HFFc6 (cell line): ENCODE results near the gene NFKBIB. TPM values are rescaled to one million over a fixed set of nuclear protein-coding genes. Genes with fewer than 3 reads are reported as not detected.

Experiments used
- DNase-seq: peaks from one replicate; pipeline ENCODE4 v3.0.0-alpha.2; 2018
- H3K27ac Mint-ChIP-seq: 2 replicates; pipeline ENCODE4 v1.8.0; 2020; ENCODE audit warnings: mild to moderate bottlenecking, mixed read lengths
- H3K27me3 Mint-ChIP-seq: 2 replicates; pipeline ENCODE4 v1.8.0; 2021; ENCODE audit warnings: mild to moderate bottlenecking, moderate library complexity, mixed read lengths; ENCODE audit not compliant: insufficient read depth
- H3K36me3 Mint-ChIP-seq: 2 replicates; pipeline ENCODE4 v1.8.0; 2021; ENCODE audit warnings: low read depth, mixed read lengths
- H3K4me1 Mint-ChIP-seq: 2 replicates; pipeline ENCODE4 v1.8.0; 2020; ENCODE audit warnings: low read depth, mixed read lengths
- H3K4me3 Mint-ChIP-seq: 2 replicates; pipeline ENCODE4 v1.8.0; 2020; ENCODE audit warnings: mild to moderate bottlenecking, moderate library complexity, mixed read lengths
- H3K9me3 Mint-ChIP-seq: 2 replicates; pipeline ENCODE4 v1.8.0; 2020; ENCODE audit warnings: mild to moderate bottlenecking, mixed read lengths
- total RNA-seq, 6 experiments: library from RNA; stranded (reverse); fragmentation: NEBNext Ultra II Directional; extraction: Animal tissue kit (Norgen Biotek cat#: 25700); gene quantifications; 2 replicates in 1 of 6; 3 replicates in 5 of 6; pipeline ENCODE4 v1.2.3, GENCODE V29; 2021
- TF ChIP-seq, protein P1 (sequence below): fragments of 200-600 bp; sonication (generic); IDR thresholded peaks from 2 replicates; pipeline ENCODE4 v1.5.0; 2021; ENCODE audit warnings: antibody characterized with exemption, mild to moderate bottlenecking

NFKBIB gene
- total RNA-seq, 6 experiments from 2014 or later = 21.8 to 23.4 (median 22.9) TPM

DNA sequence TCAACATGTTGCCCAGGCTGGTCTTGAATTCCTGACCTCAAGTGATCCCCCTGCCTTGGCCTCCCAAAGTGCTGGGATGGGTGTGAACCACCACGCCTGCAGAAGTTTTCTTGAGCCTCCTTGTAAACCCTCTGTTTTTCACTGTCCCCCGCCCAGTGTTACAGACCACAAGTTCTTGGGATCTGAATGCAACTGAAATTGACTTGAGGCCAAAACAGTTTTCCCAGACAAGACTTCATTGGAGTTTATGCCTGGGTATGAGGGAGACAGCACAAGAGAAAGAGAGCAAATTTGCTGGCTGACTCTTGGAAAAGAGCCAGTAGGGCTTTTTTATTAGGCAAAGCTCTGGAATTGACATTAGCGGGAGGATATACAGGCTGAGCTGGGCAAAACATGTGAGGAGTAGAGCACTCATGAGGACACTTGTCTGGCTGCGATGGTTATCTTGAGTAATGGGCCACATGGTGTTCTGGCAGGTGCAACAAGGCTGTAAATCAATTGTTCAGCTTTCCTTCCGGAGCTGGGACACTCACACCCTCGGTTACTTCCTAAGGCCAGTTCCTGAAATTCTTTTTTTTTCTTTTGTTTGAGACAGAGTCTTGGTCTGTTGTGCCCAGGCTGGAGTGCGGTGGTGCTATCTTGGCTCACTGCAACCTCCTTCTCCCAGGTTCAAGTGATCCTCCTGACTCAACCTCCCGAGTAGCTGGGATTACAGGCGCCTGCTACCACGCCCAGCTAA lies 37.3 kb upstream of the NFKBIB start:
- H3K27me3 Mint-ChIP-seq = no peaks in the 10 kb centered on the region; the same call in 1 of the 2 replicates
- H3K4me1 Mint-ChIP-seq = no peaks in the 10 kb centered on the region
- no peaks in the 10 kb centered on the region for H3K9me3 Mint-ChIP-seq
- TF ChIP-seq, protein P1, sequence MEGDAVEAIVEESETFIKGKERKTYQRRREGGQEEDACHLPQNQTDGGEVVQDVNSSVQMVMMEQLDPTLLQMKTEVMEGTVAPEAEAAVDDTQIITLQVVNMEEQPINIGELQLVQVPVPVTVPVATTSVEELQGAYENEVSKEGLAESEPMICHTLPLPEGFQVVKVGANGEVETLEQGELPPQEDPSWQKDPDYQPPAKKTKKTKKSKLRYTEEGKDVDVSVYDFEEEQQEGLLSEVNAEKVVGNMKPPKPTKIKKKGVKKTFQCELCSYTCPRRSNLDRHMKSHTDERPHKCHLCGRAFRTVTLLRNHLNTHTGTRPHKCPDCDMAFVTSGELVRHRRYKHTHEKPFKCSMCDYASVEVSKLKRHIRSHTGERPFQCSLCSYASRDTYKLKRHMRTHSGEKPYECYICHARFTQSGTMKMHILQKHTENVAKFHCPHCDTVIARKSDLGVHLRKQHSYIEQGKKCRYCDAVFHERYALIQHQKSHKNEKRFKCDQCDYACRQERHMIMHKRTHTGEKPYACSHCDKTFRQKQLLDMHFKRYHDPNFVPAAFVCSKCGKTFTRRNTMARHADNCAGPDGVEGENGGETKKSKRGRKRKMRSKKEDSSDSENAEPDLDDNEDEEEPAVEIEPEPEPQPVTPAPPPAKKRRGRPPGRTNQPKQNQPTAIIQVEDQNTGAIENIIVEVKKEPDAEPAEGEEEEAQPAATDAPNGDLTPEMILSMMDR = no peak
- H3K36me3 Mint-ChIP-seq = no peaks in the 10 kb centered on the region
- no peak overlapping the region for H3K27ac Mint-ChIP-seq
- H3K4me3 Mint-ChIP-seq = no peak overlapping the region
- no peak for DNase-seq

DNA sequence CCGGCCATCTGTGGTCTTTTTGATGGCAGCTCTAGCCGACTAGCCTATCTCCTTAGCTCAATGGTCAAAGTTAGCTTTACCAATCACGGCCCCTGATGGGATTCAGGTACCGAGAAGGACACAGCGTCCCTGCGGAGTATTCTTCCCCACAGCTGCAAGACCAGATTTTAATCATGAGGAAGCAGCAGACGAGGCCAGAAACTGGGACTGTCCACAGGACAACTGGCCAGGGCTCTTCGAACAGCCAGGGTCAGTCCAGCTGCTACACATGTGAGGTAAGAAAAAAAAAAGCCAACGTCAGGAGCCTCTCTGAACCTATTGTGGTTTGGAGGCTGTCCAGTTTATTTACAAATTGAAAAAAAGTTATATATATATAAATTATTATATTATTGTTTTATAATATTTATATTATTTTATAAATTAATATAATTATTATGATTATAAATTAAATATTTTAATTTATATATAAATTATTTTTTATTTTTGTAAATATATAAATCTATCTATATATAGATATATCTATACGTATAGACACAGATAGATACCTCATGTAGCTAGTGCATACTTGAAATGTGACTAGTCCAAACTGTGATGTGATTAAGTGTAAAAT lies 32.5 kb upstream of the NFKBIB start:
- no peak overlapping the region for H3K27ac Mint-ChIP-seq
- no peaks in the 10 kb centered on the region for H3K9me3 Mint-ChIP-seq
- H3K36me3 Mint-ChIP-seq = no peaks in the 10 kb centered on the region
- H3K4me1 Mint-ChIP-seq = peaks cover 6% of the 10 kb centered on the region; the same call in 1 of the 2 replicates
- TF ChIP-seq, protein P1 = no peak
- no peak overlapping the region for H3K4me3 Mint-ChIP-seq
- DNase-seq = no peak
- H3K27me3 Mint-ChIP-seq = no peaks in the 10 kb centered on the region; the same call in none of the 2 replicates

DNA sequence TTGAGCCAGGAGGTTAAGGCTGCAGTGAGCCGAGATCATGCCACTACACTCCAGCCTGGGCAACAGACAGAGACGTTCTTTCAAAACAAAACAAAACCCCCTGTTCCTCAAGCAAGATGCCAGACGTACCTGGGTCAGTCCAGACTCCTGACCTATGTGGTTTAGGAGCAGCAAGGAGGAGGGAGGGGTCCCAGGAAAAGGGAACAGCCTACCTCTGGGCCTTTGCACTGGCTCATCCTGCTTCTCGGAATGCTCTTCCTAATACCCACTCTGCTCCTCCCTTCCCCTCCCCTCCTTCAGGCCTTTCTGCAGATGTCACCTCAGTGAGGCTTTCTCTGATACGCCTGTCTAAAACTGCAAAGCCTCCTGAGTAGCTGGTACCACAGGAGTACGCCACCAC lies 31.2 kb upstream of the NFKBIB start:
- Mint-ChIP-seq H3K27me3 (no peaks in the 10 kb centered on the region; the same call in none of the 2 replicates), H3K27ac (no peak overlapping the region), H3K4me3 (no peak overlapping the region), H3K36me3 (no peaks in the 10 kb centered on the region), H3K4me1 (peaks cover 6% of the 10 kb centered on the region; the same call in 1 of the 2 replicates), H3K9me3 (no peaks in the 10 kb centered on the region)
- TF ChIP-seq, protein P1 = no peak
- no peak for DNase-seq

DNA sequence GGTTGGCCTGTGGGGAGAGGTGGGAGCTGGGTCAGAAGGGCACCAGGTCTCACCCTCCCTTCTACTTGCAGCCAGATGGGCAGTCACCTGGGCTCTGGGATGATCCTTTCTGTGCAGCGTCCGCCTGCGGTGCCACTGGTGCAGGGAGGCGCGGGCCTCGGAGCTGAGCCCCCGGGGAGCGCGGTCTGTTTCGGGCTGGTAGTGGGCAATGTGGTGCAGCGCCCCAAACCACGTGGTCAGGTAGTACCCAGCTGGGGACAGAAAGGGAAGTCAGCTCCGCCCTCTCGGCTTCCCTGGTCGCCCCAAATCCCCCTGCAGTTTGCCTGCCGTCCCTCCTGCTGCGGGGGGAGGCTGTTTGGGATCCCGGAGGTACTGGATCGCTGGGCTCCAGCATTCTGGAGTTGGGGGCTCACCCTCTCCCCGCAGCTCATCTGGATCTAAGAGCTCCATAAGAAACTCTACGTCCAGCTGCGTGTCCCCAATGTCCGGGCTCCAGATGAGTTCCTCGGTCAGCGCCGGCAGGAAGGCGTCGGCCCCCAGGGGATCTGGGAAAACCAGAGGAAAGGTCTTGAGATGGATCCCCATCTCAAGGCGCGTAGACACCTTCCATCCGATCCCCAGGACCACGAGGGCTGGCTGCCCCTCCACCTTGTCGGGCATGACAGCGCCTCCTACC lies 30.5 kb upstream of the NFKBIB start:
- Mint-ChIP-seq H3K4me1 (peaks cover 6% of the 10 kb centered on the region; the same call in 1 of the 2 replicates), H3K9me3 (no peaks in the 10 kb centered on the region), H3K27me3 (no peaks in the 10 kb centered on the region; the same call in none of the 2 replicates), H3K4me3 (peak overlapping the region; percentile 81), H3K27ac (no peak overlapping the region), H3K36me3 (no peaks in the 10 kb centered on the region)
- TF ChIP-seq, protein P1 = no peak
- no peak for DNase-seq

DNA sequence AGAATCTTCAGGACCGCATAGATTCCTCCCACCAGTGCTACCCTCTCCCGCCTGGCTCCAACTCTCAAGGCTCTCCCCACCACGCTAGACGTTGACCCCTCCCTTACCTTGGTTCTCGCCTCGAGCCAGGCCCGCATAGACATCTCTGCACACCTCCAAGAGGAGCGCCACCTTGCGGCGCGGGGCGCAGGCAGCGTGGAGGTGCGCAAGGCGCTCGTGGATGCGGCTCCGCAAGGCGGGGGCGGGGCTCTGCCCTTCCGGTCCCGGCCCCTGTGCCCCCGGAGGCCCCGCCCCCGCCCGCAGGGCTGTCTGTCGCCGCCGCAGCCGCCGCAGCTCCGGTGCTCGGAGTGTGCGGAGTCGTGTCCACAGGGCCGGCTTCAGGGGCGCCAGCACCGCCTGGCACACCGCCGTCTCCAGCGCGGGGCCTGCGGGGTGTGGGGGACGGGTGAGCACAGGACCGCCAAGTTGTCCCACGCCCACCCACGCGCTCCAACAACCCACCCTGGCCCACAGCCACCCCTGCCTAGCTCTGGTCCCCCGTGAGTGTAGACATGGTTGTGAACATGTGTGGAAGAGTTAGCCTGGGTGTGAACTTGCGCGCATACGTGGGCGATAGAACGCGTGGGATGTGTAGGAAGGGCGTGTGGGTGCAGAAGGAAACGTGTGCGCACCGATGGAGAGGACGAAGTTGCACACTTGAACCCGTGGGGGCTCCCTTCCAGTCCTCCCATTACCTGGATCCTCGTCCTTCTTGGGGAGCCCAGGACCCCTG lies 29.7 kb upstream of the NFKBIB start:
- peak overlapping the region; percentile 81 for H3K4me3 Mint-ChIP-seq
- no peaks in the 10 kb centered on the region for H3K9me3 Mint-ChIP-seq
- peak; percentile 24 for DNase-seq

More for the DNA sequence above, 29.7 kb upstream of the NFKBIB start:
- H3K4me1 Mint-ChIP-seq = peaks cover 6% of the 10 kb centered on the region; the same call in 1 of the 2 replicates
- TF ChIP-seq, protein P1 = peak; percentile 89
- no peaks in the 10 kb centered on the region; the same call in none of the 2 replicates for H3K27me3 Mint-ChIP-seq
- H3K27ac Mint-ChIP-seq = no peak overlapping the region
- no peaks in the 10 kb centered on the region for H3K36me3 Mint-ChIP-seq
